Measurements from ENCODE around the gene GALNT17. TPM values are rescaled to one million over a fixed set of nuclear protein-coding genes. Genes with fewer than 3 reads are reported as not detected.

The GALNT17 gene
- polyA plus RNA-seq, 1 donor (not counting 4 experiments of a cell fraction or from before 2014, with no cell fraction given) = not detected

GRCh38 chr7:71311576-71311975 is 179.6 kb downstream of the GALNT17 start:
- Histone ChIP-seq H3K4me2 (ENCODE audit: control insufficient read depth, extremely low read depth, insufficient read depth, low read depth, low read length) (no peak overlapping the region), H3K36me3 (ENCODE audit: control insufficient read depth in 2 of 2, extremely low read depth in 1 of 2, insufficient read depth in 2 of 2, low read length in 2 of 2) (no peaks in the 10 kb centered on the region), H2AFZ (ENCODE audit: control insufficient read depth, low read length) (no peak overlapping the region), H3K4me3 (ENCODE audit: control insufficient read depth in 2 of 3, extremely low read depth in 1 of 3, insufficient read depth in 2 of 3, low read depth in 1 of 3, low read length in 3 of 3) (no peak overlapping the region), H4K20me1 (ENCODE audit: control insufficient read depth, extremely low read depth, insufficient read depth, low read length) (no peaks in the 10 kb centered on the region), H3K27ac (ENCODE audit: control insufficient read depth, insufficient read depth, low read length) (no peak overlapping the region), H3K4me1 (ENCODE audit: control insufficient read depth, extremely low read depth, insufficient read depth, low read length) (no peaks in the 10 kb centered on the region), H3K9me1 (ENCODE audit: control insufficient read depth, extremely low read depth, insufficient read depth, low read length) (no peaks in the 10 kb centered on the region), H3K9me3 (ENCODE audit: control insufficient read depth, low read depth, low read length) (peaks cover 3% of the 10 kb centered on the region), H3K27me3 (ENCODE audit: control insufficient read depth, extremely low read depth, insufficient read depth, low read length) (no peaks in the 10 kb centered on the region), H3K79me2 (ENCODE audit: control insufficient read depth, insufficient read depth, low read length) (no peaks in the 10 kb centered on the region), H3K9ac (ENCODE audit: control insufficient read depth, extremely low read depth, insufficient read depth, low read length) (no peak overlapping the region)
- DNase-seq (ENCODE audit: low read depth, low spot score) (no peak), FAIRE-seq (no peak)
- dilution Hi-C loops (cut with MboI; ENCODE audit: extremely low pct_ligation_motif_present, low sequenced_read_pairs) = no loop called here
- TF ChIP-seq CTCF (optimal IDR thresholded peaks at IDR 0.05 in 1 of 3, IDR thresholded peaks at IDR 0.05 in 1 of 3, conservative IDR thresholded peaks at IDR 0.05 in 1 of 3; ENCODE audit: extremely low read depth in 1 of 3, insufficient read depth in 2 of 3, low read length in 3 of 3) (no peak), EZH2 (IDR thresholded peaks at IDR 0.05; ENCODE audit: low read length) (no peak)

- Histone ChIP-seq H3K27ac (ENCODE audit: control insufficient read depth, insufficient read depth, low read length) (no peak overlapping the region), H2AFZ (ENCODE audit: control insufficient read depth, low read length) (no peak overlapping the region), H3K36me3 (ENCODE audit: control insufficient read depth in 2 of 2, extremely low read depth in 1 of 2, insufficient read depth in 2 of 2, low read length in 2 of 2) (no peaks in the 10 kb centered on the region), H3K4me1 (ENCODE audit: control insufficient read depth, extremely low read depth, insufficient read depth, low read length) (no peaks in the 10 kb centered on the region), H3K9ac (ENCODE audit: control insufficient read depth, extremely low read depth, insufficient read depth, low read length) (no peak overlapping the region), H3K79me2 (ENCODE audit: control insufficient read depth, insufficient read depth, low read length) (no peaks in the 10 kb centered on the region), H3K4me3 (ENCODE audit: control insufficient read depth in 2 of 3, extremely low read depth in 1 of 3, insufficient read depth in 2 of 3, low read depth in 1 of 3, low read length in 3 of 3) (no peak overlapping the region), H4K20me1 (ENCODE audit: control insufficient read depth, extremely low read depth, insufficient read depth, low read length) (no peaks in the 10 kb centered on the region), H3K4me2 (ENCODE audit: control insufficient read depth, extremely low read depth, insufficient read depth, low read depth, low read length) (no peak overlapping the region), H3K9me1 (ENCODE audit: control insufficient read depth, extremely low read depth, insufficient read depth, low read length) (no peaks in the 10 kb centered on the region), H3K9me3 (ENCODE audit: control insufficient read depth, low read depth, low read length) (peaks cover 3% of the 10 kb centered on the region), H3K27me3 (ENCODE audit: control insufficient read depth, extremely low read depth, insufficient read depth, low read length) (no peaks in the 10 kb centered on the region)
- DNase-seq (ENCODE audit: low read depth, low spot score) (no peak), FAIRE-seq (no peak)
- dilution Hi-C loops (cut with MboI; ENCODE audit: extremely low pct_ligation_motif_present, low sequenced_read_pairs) = no loop called here
- TF ChIP-seq CTCF (optimal IDR thresholded peaks at IDR 0.05 in 1 of 3, IDR thresholded peaks at IDR 0.05 in 1 of 3, conservative IDR thresholded peaks at IDR 0.05 in 1 of 3; ENCODE audit: extremely low read depth in 1 of 3, insufficient read depth in 2 of 3, low read length in 3 of 3) (no peak), EZH2 (IDR thresholded peaks at IDR 0.05; ENCODE audit: low read length) (no peak)
Observed at GRCh38 chr7:71312755-71313490, 181.0 kb downstream of the GALNT17 start.
